Muscle layer of duodenum (tissue), 2 donors: ENCODE measurements around the gene ARHGAP22.

Source experiments
- H3K27ac ChIP-seq: one replicate; pipeline ENCODE4 v1.7.0; 2013; ENCODE audit warnings: mild to moderate bottlenecking, low read length
- H3K27me3 ChIP-seq: one replicate; pipeline ENCODE4 v1.7.0; 2013; ENCODE audit warnings: low read depth, mild to moderate bottlenecking, control low read depth, low read length
- H3K36me3 ChIP-seq, 2 donors: one replicate each; pipeline ENCODE4 v1.7.0; 2013; ENCODE audit warnings: low read length in 2 of 2, control low read depth in 1 of 2, mild to moderate bottlenecking in 1 of 2; ENCODE audit not compliant: insufficient read depth in 2 of 2, control insufficient read depth in 1 of 2
- H3K4me1 ChIP-seq, 2 donors: one replicate each; pipeline ENCODE4 v1.7.0; 2013; ENCODE audit warnings: low read length in 2 of 2, mild to moderate bottlenecking in 2 of 2, control low read depth in 1 of 2, moderate library complexity in 1 of 2; ENCODE audit not compliant: insufficient read depth in 2 of 2, control insufficient read depth in 1 of 2
- H3K4me3 ChIP-seq, 2 donors: one replicate each; pipeline ENCODE4 v1.7.0; 2013; ENCODE audit warnings: low read length in 2 of 2, low read depth in 1 of 2, mild to moderate bottlenecking in 1 of 2
- H3K9me3 ChIP-seq, 2 donors: one replicate each; pipeline ENCODE4 v1.7.0; 2013; ENCODE audit warnings: low read length in 2 of 2, control low read depth in 1 of 2, mild to moderate bottlenecking in 1 of 2; ENCODE audit not compliant: control insufficient read depth in 1 of 2
- donor health status: healthy.

ARHGAP22 gene

DNA sequence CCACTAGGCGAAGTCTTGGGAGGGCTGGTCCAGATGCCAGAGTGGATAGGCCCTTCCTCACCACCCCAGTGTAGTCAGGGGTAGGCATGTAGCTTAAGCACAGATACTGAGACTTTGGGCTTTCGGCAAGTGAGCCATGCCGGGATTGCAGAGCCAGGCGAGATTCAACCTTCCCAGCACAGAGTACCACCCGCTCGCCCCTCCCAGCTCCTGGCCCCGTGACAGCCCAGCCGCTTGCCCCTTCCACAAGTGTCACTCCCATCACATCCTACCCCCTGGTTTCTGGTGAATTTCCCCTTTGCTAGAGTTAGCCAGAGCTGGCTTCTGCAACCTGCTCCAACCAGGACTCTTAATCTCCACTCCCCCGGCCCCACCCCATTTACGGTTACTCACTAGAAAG, 56.9 kb downstream of the ARHGAP22 start:
- no peak overlapping the region for H3K4me3 ChIP-seq
- H3K27ac ChIP-seq = no peak overlapping the region
- H3K4me1 ChIP-seq = no peaks in the 10 kb centered on the region
- H3K9me3 ChIP-seq = no peaks in the 10 kb centered on the region
- H3K36me3 ChIP-seq = no peaks in the 10 kb centered on the region
- H3K27me3 ChIP-seq = no peaks in the 10 kb centered on the region

DNA sequence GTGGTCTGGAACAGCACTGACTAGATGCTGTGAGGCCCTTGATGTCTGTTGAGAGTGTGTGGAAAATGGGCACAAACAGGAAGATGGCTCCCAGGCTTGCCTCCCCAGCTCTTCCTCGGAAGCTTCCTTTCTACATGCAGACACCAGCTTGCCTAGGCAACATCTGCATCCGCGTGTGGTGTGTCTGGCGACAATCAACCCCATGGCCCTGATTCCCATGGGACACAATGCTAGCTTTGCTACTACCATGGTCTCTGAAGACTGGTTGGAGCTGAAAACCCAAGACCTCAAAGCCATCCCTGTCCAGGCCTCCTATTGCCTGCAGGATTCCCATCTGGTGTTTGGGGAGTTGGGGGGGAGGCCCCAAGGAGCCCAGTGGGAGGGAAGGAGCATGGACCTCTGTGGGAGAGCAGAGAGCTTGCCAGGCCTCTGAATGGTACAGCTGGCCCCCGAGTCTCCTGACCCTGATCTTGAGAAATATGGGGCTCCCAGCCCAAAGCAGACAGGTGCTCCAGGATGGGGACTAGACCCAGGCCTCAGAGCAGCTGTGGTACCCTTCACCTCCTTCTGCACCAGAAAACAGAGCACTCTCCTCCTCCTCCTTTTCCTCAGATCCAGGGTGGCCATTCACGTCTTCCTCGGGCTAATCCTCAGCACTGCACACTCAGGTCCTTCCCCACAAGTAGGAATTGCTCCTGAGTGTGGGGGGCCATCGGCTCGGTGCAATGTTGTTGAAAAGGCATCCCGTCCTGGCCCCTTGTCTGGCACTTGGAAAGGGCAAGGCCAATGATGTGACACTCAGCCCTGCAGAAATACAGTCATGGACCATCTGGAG, 57.6 kb downstream of the ARHGAP22 start:
- H3K4me1 ChIP-seq = no peaks in the 10 kb centered on the region
- no peaks in the 10 kb centered on the region for H3K36me3 ChIP-seq
- no peaks in the 10 kb centered on the region for H3K27me3 ChIP-seq
- no peak overlapping the region for H3K4me3 ChIP-seq
- no peaks in the 10 kb centered on the region for H3K9me3 ChIP-seq
- no peak overlapping the region for H3K27ac ChIP-seq

DNA sequence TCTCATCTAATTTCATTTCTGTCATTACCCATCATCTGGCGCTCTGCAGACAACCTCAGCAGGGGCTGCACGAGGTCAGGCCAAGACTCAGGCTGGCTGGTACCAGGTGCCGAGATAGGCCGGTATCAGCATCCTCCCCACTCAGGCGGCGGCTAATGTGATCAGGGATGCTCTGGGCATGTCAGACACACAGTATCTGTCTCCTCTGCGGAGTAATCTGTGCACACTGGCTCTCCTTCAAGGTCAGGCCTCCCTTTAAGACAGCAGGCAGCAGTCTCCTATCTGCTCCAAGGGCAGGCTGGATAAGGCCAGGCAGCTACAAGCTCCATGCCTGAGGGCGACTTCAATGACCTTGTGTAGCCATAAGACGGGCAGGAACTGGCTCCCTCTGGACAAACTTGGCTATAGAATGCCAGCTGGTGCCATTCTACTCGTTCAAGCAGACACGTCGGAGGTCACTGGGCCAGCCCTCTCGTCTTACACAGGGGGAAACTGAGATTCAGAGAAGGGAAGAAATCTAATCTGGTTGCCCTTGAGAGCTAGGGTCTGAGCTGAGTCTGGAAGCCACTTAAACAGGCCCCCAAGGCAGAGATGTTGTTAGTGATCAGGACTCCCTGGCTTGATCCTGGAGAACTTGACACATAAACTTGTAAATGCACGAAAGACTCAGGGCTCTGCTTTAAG, 59.3 kb downstream of the ARHGAP22 start:
- Histone ChIP-seq H3K9me3 (no peaks in the 10 kb centered on the region), H3K27me3 (no peaks in the 10 kb centered on the region), H3K36me3 (no peaks in the 10 kb centered on the region), H3K27ac (no peak overlapping the region), H3K4me1 (no peaks in the 10 kb centered on the region), H3K4me3 (no peak overlapping the region)

DNA sequence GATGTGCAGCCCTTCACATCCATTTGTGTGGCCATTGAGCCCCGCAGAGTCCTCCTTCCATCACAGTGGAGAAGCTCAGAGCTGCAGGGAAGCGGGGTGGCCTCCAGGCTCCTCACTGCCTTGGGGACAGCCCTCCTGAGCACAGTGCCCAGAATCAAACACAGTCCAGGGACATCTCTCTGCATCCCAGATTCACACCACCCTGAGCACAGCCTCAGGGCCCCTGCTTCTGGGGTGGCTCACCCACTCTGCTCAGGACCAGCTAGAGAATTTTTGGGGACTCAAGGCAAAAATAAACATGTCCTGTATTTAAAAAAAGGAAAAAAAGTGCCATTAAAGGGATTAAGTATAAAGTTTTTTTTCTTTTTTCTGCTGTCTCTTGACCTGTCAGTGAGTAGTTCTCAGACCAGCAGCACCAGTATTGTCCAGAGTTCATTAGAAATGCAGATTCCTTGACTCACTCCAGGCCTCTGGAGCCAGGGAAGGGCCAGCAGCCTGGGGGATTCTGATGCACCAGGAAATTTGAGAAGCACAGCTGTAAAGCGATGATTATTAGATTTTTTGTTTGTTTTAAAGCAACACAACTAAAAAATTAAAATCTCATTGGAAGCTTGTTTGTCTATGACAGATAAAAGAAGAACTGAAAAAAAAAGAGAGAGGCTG, 61.6 kb downstream of the ARHGAP22 start:
- no peaks in the 10 kb centered on the region for H3K4me1 ChIP-seq
- no peaks in the 10 kb centered on the region for H3K27me3 ChIP-seq
- H3K9me3 ChIP-seq = no peaks in the 10 kb centered on the region
- H3K27ac ChIP-seq = no peak overlapping the region
- H3K36me3 ChIP-seq = no peaks in the 10 kb centered on the region
- H3K4me3 ChIP-seq = no peak overlapping the region

DNA sequence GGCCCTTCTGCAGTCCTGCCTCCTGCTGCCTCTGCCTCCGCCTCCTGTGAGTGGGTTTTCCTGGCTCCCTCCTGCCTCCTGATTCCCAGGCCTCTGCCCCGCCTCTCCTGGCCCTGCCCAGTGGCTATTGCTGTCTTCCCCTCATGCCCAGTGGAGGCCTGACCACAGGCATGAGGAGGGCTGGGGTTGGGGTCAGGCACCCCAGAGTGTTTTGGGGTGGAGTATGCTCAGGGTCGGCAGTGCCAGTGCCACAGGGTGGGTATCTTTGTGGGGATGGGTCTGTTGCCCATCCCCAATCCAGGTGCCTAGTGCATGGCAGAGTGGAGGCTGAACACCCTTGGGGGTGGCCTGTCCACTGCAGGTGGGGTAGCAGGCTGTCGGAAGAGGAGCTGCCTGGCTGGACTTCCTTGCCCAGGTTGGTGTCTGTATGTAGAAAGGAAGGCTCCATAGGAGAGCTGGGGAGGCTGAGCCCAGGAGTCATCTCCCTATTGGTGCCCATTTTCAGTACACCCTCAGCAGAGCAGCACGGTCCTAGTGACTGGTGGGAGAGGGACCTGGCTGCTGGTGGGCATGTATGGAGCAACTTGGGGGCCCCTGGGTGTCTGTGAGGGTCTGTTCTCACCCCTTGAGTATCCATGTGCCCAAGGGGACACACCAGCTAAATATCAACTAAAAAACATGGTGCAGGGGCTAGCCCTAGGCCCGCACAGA, 62.2 kb downstream of the ARHGAP22 start:
- H3K4me3 ChIP-seq = no peak overlapping the region
- H3K36me3 ChIP-seq = no peaks in the 10 kb centered on the region
- H3K4me1 ChIP-seq = no peaks in the 10 kb centered on the region
- no peaks in the 10 kb centered on the region for H3K9me3 ChIP-seq
- no peaks in the 10 kb centered on the region for H3K27me3 ChIP-seq
- H3K27ac ChIP-seq = no peak overlapping the region

DNA sequence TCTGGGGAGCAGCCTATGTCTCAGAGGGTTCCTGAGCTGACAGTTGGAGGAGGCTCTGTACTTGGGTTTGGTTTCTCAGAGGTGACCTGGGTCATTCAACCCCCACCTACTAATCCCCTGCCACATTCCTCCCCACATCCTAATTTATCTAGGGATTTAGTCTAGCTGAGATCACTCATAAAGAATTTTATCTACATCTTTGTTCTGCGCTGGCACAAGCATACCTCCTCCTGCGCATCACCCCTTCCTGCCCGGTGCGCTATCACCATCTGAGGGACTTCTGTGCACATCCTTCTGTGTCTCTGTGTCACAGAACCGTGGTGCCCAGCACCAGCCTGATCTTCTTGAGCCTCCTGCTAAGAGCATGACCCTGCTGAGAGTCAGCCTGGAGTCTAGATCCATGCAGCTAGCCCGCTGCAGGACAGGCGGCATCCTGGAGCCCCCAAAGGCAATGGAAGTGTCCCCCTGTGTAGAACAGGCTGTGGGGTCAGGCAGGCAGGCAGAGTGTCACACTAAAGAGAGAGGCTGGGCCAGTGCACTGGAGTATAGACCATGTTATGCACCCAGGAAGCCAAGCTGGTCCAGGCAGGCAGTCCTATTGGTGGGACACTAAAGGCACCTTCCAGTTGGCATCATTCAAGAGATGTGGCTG, 63.6 kb downstream of the ARHGAP22 start:
- Histone ChIP-seq H3K27ac (no peak overlapping the region), H3K27me3 (no peaks in the 10 kb centered on the region), H3K4me1 (no peaks in the 10 kb centered on the region)

DNA sequence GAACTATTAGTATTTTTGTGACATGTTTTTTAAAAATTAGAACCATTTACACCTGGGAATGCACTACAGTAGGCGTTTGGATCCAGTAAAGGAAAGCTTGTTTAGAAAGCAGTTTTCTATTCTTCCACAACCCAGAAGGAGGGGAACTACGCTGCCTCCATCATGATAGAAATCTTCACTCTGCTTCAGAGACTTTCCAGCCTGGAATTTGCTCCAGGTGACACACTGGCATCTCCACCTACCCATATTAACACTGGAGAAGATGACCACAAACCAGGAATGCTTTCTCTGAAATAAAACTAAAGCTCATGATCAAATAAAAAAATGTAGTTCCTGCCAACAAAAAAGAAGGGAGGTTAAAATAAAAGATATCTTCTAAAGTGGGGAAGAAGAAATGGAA, 66.3 kb downstream of the ARHGAP22 start:
- Histone ChIP-seq H3K27me3 (no peaks in the 10 kb centered on the region), H3K27ac (no peak overlapping the region), H3K4me1 (peaks cover 0 to 5% of the 10 kb centered on the region in 2 donors), H3K36me3 (no peaks in the 10 kb centered on the region), H3K9me3 (no peaks in the 10 kb centered on the region), H3K4me3 (no peak overlapping the region)

More for the DNA sequence above, 63.6 kb downstream of the ARHGAP22 start:
- no peaks in the 10 kb centered on the region for H3K36me3 ChIP-seq
- H3K9me3 ChIP-seq = no peaks in the 10 kb centered on the region
- no peak overlapping the region for H3K4me3 ChIP-seq

DNA sequence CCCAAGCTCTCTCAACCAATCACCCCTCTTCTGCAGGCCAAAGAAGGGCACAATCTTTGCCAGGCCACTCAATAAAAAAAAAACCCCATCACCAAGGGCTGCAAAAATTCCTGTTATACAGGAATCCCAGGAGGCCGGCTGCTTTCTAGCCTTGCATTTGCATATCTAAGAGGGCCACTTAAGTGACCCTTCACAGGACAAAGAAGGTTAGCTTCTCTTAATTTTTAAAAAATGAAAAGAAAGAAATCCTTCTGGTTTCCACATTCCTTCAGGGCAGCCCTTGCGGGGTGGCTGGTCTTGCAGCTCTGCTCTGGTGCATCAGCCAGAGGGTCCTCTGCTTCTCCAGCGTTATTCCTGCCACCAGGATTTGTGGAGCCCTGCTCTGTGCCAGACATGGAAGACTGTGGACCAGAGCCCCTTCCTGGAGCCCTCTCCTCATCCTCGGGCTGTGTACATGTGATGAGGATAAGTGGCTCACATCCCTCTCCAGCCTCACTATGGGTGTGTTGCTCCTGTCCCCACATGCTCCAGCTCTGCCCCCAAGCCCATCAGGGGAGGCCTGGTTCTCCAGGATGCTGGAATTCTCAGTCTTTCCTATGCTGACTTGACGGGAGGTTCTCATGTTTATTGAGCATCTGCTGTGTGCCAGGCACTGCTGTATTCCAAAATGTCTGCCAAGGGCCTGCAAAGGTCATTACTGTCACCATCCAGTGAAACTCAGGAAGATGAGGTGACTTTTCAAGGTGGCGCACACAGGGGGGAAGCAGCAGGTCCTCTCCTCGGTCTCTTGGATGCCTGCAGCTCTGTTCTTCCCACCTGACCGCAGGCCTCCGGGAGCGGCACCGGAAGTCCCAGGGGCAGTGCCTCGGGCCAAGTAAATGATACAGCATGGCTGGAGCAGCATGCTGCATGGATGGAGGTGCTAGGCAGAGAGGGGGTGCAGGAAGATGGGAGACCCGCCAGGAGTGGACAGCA, 67.7 kb downstream of the ARHGAP22 start:
- no peak overlapping the region for H3K4me3 ChIP-seq
- H3K27ac ChIP-seq = no peak overlapping the region
- no peaks in the 10 kb centered on the region for H3K36me3 ChIP-seq
- no peaks in the 10 kb centered on the region for H3K9me3 ChIP-seq
- no peaks in the 10 kb centered on the region for H3K27me3 ChIP-seq
- H3K4me1 ChIP-seq = peaks cover 0 to 5% of the 10 kb centered on the region in 2 donors

DNA sequence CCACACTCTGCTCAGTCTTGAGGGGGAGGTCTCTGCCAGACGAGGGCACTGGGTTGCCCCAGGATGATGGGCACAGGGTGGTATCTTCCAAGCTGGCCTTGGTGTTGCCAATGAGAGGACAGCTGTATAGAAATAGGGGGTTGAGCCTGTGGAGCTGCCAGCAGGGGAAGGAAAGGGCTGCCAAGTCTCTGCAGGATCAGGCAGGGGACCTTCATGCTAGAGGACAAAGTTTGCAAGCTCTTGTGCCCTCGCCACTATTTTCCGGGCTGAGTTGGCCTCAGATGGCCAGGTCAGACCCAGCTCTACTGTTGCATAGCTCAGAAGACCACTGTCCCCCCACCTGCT, 68.7 kb downstream of the ARHGAP22 start:
- peaks cover 0 to 5% of the 10 kb centered on the region in 2 donors for H3K4me1 ChIP-seq
- H3K36me3 ChIP-seq = no peaks in the 10 kb centered on the region
- H3K27ac ChIP-seq = no peak overlapping the region
- H3K9me3 ChIP-seq = no peaks in the 10 kb centered on the region
- H3K4me3 ChIP-seq = no peak overlapping the region
- H3K27me3 ChIP-seq = no peaks in the 10 kb centered on the region
